Measurements from ENCODE around the gene MPO. TPM values are rescaled to one million over a fixed set of nuclear protein-coding genes. Genes with fewer than 3 reads are reported as not detected.

The MPO gene
- total and polyA plus RNA-seq, 2 donors (not counting 1 experiment from before 2014, with no cell fraction given), result 0.07 TPM; not detected in 1

GRCh38 chr17:58252141-58252540 is 28.6 kb downstream of the MPO start:
- CTCF ChIA-PET, result interaction anchor here (8.4 kb wide), 1 partner anchor 35 kb away, joined by 58 read pairs; the partner anchor contains the start of gene MKS1
- WGBS (ENCODE audit: insufficient coverage), result 89% methylated on average over 9 of the region's 9 CpGs
- no peak for ATAC-seq (ENCODE audit: low read depth)

More at GRCh38 chr17:58252141-58252540, 28.6 kb downstream of the MPO start:
- DNase-seq, result no peak
- TF ChIP-seq CTCF (IDR thresholded peaks at IDR 0.05) (no peak), EZH2 (IDR thresholded peaks at IDR 0.05; ENCODE audit: borderline replicate concordance, insufficient read depth, low read depth, low read length, poor library complexity, severe bottlenecking) (no peak)
- Mint-ChIP-seq H3K4me1 (peaks cover 19% of the 10 kb centered on the region), H3K4me3 (no peak overlapping the region), H3K27ac (no peak overlapping the region), H3K9me3 (ENCODE audit: insufficient read depth) (no peaks in the 10 kb centered on the region), H3K27me3 (peaks cover 11% of the 10 kb centered on the region)
- Histone ChIP-seq H3K36me3 (replicated peaks in 1 of 2; ENCODE audit: control extremely low read depth in 1 of 2, control insufficient read depth in 1 of 2, extremely low read depth in 1 of 2, insufficient read depth in 2 of 2, low read length in 1 of 2) (no peaks in the 10 kb centered on the region), H3K27me3 (replicated peaks in 1 of 4; ENCODE audit: control extremely low read depth in 1 of 4, control insufficient read depth in 3 of 4, insufficient read depth in 4 of 4, low read length in 3 of 4) (peaks cover 0 to 26% (median 10%) of the 10 kb centered on the region in 4 experiments), H3K79me2 (ENCODE audit: control insufficient read depth, insufficient read depth, low read length) (no peaks in the 10 kb centered on the region), H3K4me2 (replicated peaks; ENCODE audit: low read depth, low read length, poor library complexity, severe bottlenecking) (no peak overlapping the region), H3K27ac (ENCODE audit: low read length in 2 of 2) (no peak overlapping the region), H3K4me1 (ENCODE audit: control insufficient read depth in 2 of 2, insufficient read depth in 2 of 2, low read length in 2 of 2) (peaks cover 14 to 18% of the 10 kb centered on the region in 2 donors), H3K9me3 (ENCODE audit: control extremely low read depth in 1 of 3, control insufficient read depth in 2 of 3, insufficient read depth in 1 of 3, low read length in 2 of 3) (no peaks in the 10 kb centered on the region), H3K4me3 (ENCODE audit: control extremely low read depth in 1 of 5, extremely low read depth in 1 of 5, insufficient read depth in 1 of 5, low read depth in 2 of 5, low read length in 4 of 5) (no peak overlapping the region), H4K20me1 (ENCODE audit: control insufficient read depth, insufficient read depth, low read length, poor library complexity, severe bottlenecking) (no peaks in the 10 kb centered on the region), H3K9ac (ENCODE audit: low read length) (no peak overlapping the region), H2AFZ (ENCODE audit: insufficient read depth, low read depth, low read length, poor library complexity, severe bottlenecking) (no peak overlapping the region)
- POLR2A ChIA-PET, result no interaction called here
- intact Hi-C loops (cut with micrococcal nuclease), result no loop called here
